ENCODE results near the gene CELSR1. TPM values are rescaled to one million over a fixed set of nuclear protein-coding genes. Genes with fewer than 3 reads are reported as not detected.

CELSR1 gene
- total and polyA plus RNA-seq, 2 of the 13 experiments (the other 11 are each of a cell fraction or from before 2014, with no cell fraction given), result 0.78 to 1.8 TPM

DNA sequence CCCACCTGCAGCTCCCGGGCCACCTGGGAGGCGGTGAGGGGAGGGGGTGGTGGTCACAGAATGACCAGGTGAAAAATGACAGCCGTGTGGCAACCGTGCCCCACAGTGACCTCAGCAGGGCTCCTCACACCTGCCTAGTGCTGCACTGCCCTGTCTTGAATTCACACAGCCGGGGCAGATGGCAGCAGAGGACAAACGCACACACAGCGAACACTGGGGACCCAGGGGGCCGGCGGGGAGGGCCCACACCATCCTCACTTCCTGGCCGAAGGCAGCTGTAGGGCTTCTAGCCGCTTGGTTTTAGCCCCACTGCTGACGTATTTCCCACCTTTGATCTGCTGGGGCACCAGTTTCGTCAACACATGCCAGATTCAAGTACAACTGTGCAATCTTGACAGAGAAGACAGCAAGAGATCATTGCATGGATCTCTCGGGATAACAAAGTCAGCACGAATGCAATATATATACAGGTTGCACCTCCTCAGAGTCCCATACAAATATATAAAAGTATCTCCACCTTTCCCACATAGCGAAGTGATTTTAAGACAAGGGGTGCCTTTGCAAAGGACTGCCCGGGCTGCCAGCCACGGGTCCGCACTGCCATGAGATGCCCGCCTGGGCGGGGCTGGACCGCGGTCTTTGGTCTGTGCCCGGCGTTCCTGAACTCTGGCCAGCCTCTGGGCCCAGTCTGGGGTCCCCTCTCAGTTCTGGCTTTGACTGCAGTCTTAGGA lies 175.1 kb downstream of the CELSR1 start (continued):
- 0 out of 2 replicates have a peak, but pooled peaks have one; percentile 16 for TF ChIP-seq MXD4 (CRISPR knock-in tag; IDR thresholded peaks at IDR 0.05)
- 0 out of 2 replicates have a peak, but pooled peaks have one; percentile 30 for TF ChIP-seq HIVEP1 (CRISPR knock-in tag; IDR thresholded peaks at IDR 0.05)
- peak; percentile 86 for TF ChIP-seq ZNF121 (CRISPR knock-in tag; IDR thresholded peaks at IDR 0.05)
- TF ChIP-seq PPARG (CRISPR knock-in tag; conservative IDR thresholded peaks at IDR 0.05), result peak; percentile 37; the same call in 1 of the 2 replicates
- TF ChIP-seq, protein P1, sequence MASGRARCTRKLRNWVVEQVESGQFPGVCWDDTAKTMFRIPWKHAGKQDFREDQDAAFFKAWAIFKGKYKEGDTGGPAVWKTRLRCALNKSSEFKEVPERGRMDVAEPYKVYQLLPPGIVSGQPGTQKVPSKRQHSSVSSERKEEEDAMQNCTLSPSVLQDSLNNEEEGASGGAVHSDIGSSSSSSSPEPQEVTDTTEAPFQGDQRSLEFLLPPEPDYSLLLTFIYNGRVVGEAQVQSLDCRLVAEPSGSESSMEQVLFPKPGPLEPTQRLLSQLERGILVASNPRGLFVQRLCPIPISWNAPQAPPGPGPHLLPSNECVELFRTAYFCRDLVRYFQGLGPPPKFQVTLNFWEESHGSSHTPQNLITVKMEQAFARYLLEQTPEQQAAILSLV (CRISPR knock-in tag; IDR thresholded peaks at IDR 0.05; ENCODE audit: borderline replicate concordance), result peak; percentile 36; the same call in 1 of the 2 replicates
- TF ChIP-seq NCOA2 (CRISPR knock-in tag; IDR thresholded peaks at IDR 0.05), result peak; percentile 44; the same call in 1 of the 2 replicates
- peak; percentile 69; the same call in 1 of the 2 replicates for TF ChIP-seq ZNF784 (CRISPR knock-in tag; IDR thresholded peaks at IDR 0.05; ENCODE audit: borderline replicate concordance)
- peak; percentile 66; the same call in 1 of the 2 replicates for TF ChIP-seq ZNF552 (CRISPR knock-in tag; IDR thresholded peaks at IDR 0.05; ENCODE audit: borderline replicate concordance)
- TF ChIP-seq ZFX (CRISPR knock-in tag; IDR thresholded peaks at IDR 0.05; ENCODE audit: low read depth), result peak; percentile 55
- TF ChIP-seq ELF1 (CRISPR knock-in tag; IDR thresholded peaks at IDR 0.05), result peak; percentile 53; the same call in 1 of the 2 replicates
- TF ChIP-seq MYNN (CRISPR knock-in tag; IDR thresholded peaks at IDR 0.05; ENCODE audit: low read depth), result no peak
- peak; percentile 57 for TF ChIP-seq FOSL2 (CRISPR knock-in tag; IDR thresholded peaks at IDR 0.05)
- peak; percentile 64; the same call in 1 of the 2 replicates for TF ChIP-seq GATAD2A (CRISPR knock-in tag; IDR thresholded peaks at IDR 0.05)
- no peak for TF ChIP-seq MTA1 (CRISPR knock-in tag; IDR thresholded peaks at IDR 0.05; ENCODE audit: borderline replicate concordance)
- peak; percentile 28 for TF ChIP-seq AGO1 (IDR thresholded peaks at IDR 0.05; ENCODE audit: low read depth, low read length, poor library complexity, severe bottlenecking)
- no peak for TF ChIP-seq REST (IDR thresholded peaks at IDR 0.05; ENCODE audit: borderline replicate concordance in 1 of 2, low read depth in 1 of 2, low read length in 2 of 2)
